NCI-H2029 treated with DMSO at 0.1 percent for 48 hours (cell line): Measurements from ENCODE around the gene ARHGAP15.

Source experiments
- DNase-seq: peaks from one replicate; lab custom pipeline; 2025; lab: John Stamatoyannopoulos, UW

The ARHGAP15 gene

DNA sequence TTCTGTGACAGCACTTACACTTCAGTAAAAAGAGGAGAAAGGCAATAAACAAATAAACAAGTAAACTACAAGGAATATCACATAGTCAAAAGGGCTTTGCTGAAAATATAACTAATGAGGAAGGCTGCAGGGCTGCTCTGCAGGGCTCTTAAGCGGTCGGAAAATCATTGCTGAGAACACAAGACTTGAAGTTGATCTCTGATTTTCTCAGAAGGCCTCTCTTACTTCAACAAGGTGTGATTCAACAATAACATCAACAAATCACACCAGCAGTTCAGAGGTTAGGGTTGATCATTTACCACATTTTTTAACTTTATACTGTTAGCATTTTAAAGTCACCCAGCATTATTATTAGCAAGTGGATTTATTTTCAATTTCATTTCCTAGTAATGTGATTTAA is 215.6 kb downstream of the ARHGAP15 start:
- no peak for DNase-seq

GRCh38 chr2:143345887-143346787 is 216.9 kb downstream of the ARHGAP15 start:
- no peak for DNase-seq

- DNase-seq: no peak
Observed at GRCh38 chr2:143347271-143347695, 218.1 kb downstream of the ARHGAP15 start.

GRCh38 chr2:143347901-143348414 is 218.7 kb downstream of the ARHGAP15 start:
- no peak for DNase-seq

DNA sequence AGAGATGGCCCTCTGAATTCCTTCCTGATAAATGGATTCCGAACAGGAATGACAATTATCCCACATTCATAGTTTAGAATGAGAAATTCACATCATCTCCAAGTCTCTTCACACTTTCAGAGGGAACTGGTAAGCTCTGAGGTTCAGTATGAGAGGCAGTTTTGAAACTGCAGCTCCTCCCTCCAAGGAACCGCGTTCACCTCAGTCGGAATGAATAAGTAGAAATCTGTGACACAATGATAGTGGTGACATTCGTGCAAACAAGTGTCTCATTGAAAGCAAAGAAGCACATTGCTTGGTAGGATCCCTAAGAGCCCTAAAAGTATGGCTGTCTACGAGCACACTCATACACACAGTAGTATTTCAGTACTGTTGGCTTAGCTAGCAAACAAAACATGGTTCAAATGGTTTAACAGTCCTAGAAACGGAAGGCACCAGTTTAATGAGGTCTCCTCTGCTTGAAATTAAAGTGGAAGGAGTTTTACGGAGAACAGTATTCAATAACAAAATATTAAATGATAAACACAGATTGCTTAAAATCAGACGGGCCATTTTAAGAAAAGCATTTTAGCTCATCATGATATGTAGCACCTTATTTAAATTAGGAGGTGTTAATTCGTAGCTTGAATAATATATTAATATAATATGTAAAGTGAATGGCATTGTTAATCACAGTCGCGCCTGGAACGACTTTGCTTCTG is 225.0 kb downstream of the ARHGAP15 start:
- DNase-seq: no peak

DNA sequence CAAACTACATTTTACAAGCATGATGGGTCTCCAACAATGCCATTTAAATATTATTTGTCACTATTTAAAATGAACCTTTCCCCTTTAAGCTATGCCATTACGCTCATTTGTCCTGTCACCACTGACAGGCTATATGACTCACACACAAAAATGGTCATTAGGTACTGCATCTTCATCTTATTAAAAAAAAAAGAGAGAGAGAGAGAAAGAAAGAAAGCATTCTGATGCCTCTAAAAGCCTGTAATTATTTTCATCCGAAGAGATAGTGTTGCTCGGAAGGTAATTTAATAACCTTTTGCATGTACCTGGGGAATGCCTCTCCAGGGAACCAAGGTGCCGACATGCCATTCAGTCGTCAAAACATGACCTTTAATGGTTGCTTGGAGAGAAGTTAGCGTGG is 226.7 kb downstream of the ARHGAP15 start:
- DNase-seq: no peak

DNA sequence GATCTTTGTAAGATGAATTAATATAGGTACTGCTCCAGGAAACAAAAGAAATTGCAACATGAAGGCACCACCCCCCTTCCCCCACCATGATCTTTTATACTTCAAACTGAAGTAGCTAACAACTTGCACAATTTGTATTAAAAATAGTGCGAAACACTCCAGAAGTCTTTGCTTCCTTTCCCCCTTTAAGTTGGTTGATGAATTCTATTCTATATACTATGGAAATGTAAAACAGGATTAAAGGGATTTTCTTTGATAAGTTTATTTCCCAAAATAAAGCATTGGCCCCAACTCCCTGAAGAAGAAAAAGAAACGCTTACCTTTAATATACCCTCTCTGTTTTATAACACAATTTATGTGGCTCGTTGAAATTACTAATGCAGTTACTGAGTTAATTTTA is 227.1 kb downstream of the ARHGAP15 start:
- no peak for DNase-seq

DNA sequence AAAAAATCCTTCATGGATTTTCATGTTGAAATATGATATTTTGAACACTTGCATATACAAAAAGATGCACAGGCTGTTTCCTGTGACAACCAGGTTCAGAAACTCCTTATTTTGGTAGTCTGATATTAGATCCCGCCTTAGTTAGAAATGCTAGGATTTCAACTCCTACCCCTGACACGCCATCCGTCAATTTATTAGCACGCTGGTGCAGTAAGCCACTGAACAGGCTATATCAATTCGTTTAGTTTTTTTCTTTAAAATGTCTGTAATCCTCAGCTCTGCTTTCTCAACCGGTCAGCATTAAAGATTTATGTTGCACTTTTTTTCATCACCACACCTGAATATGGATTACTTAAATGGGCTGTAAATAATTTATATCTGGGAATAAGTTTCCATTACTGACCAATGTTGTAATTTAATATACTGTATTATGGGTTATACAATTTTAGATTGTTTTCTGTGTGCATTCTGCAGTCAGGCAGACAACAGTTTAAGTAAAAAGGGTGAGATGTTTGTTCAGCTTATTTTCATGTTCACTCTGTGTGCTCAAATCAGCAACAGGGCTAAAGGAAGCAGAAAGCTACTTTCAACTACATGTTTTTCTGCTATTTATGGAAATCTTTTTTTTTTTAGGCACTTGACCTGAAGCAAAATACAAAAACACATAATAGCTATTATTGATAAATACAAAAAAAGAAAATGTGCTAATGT is 227.7 kb downstream of the ARHGAP15 start:
- no peak for DNase-seq

DNA sequence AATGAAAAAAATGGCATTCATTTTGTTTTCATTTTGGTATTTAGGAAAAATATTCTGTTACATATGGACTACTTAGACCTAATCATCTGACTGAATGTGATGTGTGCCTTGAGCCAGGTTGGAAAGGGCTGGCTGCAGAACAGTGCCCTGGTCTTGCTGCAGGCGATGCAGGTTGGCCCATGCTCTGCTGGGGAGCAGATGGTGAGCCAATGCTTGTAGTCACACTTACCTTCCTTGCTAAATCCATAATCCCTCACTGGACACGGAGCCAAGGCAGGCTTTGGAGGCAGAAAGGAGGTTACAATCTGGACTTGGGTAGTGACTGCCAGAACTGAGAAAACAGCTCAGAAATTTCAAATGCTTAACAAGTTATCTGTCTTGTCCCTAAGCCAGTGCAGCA is 228.7 kb downstream of the ARHGAP15 start:
- no peak for DNase-seq

DNA sequence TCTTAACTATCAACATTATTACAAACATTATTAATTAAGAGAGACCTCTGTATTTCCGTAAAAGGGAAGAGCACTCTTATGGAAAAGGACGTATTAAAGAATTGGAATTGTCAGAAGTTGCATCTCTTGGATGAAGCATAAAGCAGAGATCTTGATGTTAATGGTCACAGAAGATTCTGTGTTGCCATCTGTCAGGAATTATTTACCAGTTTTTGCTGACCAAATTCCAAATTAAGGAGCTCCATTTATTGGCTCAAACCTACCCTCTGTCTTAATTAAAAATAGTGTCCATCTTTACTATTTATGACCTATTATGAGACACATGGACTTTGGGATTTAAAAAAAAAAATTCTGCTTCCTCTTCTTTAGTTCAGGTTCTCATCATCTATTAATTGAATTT is 232.1 kb downstream of the ARHGAP15 start:
- no peak for DNase-seq

- DNase-seq: no peak
Observed at GRCh38 chr2:143371616-143372015, 242.4 kb downstream of the ARHGAP15 start.

GRCh38 chr2:143375384-143375880 is 246.2 kb downstream of the ARHGAP15 start:
- DNase-seq: no peak

DNA sequence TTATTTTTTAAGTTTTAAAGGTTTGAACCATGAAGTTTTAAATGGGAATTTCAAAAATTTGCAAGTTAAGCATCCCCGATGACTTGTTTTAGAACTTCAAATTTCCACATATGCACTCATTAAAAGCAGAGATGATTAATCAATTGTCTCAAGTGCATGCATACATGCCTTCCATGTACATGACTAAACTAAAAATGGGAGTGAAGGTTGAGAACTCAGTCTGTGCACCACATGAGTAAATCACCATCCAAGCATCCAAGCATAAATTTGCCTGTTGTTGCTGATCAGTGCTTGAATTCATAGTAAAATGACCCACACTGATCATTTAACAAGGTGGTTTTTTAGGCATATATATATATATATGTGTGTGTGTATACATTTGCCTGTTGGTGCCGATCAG is 249.8 kb downstream of the ARHGAP15 start:
- no peak for DNase-seq

DNA sequence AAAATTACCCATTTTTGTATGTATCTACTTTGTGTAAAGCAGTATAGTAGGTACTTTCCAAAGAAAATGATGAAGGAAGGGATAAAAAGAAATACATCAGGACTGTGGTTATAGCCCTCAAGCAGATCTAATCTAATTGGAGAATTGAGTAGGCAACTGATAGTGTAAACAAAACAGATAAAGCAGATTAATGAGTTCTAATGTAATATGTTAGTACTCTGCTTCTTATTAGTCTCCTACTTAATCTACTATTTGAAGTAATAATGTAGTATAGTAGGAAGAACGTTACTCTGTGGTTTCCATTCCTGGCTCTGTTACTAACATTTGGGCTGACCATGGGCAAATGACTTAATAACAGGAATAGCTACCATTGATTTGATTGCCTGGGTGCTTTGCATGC is 250.7 kb downstream of the ARHGAP15 start:
- DNase-seq: no peak

DNA sequence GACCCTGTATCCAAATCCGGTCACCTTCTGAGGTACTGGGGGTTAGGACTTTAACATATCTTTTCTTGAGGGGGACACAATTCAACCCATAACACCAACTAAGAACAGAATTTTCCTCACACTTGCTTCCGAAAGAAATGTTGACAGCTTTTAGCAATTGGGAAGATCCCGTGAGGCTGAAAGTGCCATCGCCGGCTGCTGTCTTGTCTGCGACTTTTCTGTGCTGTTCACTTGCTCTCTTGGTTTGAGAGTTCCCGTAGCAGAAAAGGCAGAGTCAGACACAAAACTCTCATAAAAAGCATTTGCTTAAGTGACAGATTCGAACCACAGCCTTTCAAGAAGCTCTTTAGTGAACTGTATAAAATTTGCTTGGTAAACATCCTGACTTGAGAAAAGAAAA is 253.4 kb downstream of the ARHGAP15 start:
- no peak for DNase-seq

DNA sequence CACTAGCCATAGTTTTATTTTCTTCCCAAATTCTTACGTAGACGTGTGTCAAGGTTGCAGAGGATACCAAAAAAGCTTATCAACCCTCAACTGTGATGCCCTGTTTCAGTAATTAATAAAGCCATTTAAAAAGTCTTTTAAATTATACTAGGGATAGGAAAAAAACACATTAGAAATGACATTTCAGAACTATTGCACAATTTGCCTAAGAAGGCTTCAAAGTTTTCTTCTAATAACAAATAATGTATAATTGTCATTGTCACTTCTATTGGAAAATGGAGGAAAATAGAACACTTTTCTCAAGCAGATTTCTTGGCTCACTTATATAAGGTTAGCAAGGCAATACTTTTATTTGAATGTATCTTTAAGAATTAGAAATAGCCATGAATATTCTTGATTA is 253.8 kb downstream of the ARHGAP15 start:
- no peak for DNase-seq

DNA sequence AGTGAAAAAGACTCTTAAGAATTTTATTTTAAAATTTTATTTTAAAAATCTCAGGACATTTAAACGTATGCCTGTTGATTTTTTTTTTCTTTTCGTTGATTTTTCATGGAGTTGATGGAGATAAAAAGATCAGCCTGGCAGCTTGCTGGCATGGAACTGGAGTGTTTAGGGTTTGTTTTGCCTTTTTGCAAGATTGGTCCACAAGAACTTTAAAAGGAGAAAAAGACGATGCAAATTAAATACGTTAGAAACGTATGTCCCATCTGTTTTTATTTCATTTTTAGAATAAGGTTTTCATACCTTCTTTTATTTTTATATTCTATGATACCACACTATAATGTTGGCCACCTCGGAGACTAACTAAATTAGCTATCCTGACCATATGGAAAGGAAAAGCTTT is 254.9 kb downstream of the ARHGAP15 start:
- no peak for DNase-seq

GRCh38 chr2:143390171-143390570 is 261.0 kb downstream of the ARHGAP15 start:
- no peak for DNase-seq

DNA sequence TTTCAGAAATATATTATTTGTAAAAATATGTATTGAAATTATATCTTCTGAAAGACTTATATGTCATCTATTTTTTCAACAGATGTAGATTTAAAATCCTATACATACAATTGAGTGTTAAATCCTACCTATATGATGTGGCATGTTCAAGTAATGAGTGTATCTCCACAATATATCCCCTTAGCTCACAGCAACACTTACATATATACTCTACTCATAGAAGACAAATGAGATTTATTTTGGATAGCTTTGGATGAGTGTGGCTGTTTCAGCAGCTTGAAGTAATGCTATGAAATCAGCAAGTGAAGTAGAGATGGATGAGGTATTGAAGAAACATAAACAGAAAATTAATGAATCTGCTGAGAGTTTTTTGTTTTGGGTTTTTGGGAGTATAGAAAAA is 263.1 kb downstream of the ARHGAP15 start:
- DNase-seq: no peak

DNA sequence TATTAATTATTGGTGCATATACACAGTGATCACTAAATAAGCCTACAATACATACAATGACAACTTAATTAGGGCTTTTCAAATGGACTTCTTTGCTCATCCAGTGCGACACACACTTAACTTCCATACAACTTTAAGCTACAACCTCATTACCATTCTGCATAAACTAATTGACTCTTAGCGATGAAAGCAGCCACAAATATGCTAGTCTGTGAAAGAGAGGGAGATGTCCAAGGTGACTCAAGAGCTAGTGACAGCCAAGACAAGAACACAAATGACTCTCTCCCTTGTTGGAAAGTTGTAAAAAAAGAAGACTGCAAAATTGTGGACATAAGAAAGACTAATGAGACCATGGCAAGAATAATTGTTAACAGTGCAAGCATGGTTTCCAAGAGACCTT is 264.8 kb downstream of the ARHGAP15 start:
- no peak for DNase-seq

- no peak for DNase-seq
Observed at GRCh38 chr2:143397884-143398614, 268.8 kb downstream of the ARHGAP15 start.

GRCh38 chr2:143398781-143399180 is 269.6 kb downstream of the ARHGAP15 start:
- no peak for DNase-seq
